Bronchial epithelial cell (primary cell): ENCODE measurements around the gene CACNA1G. TPM values are rescaled to one million over a fixed set of nuclear protein-coding genes. Genes with fewer than 3 reads are reported as not detected.

Source experiments
- DNase-seq: peaks from one replicate; pipeline ENCODE4 v3.0.0-alpha.2; 2010; ENCODE audit warnings: low read depth
- FAIRE-seq: peaks from 2 replicates; lab custom pipeline; 2011; peaks lifted over from hg19 to GRCh38; lab: Jason Lieb, UNC
- H3K27me3 ChIP-seq: 2 replicates; pipeline ENCODE4 v1.5.1; 2011; ENCODE audit warnings: low read length; ENCODE audit not compliant: control insufficient read depth, insufficient read depth
- H3K36me3 ChIP-seq: 2 replicates; pipeline ENCODE4 v1.5.1; 2011; ENCODE audit warnings: low read length; ENCODE audit not compliant: control insufficient read depth, insufficient read depth
- H3K4me3 ChIP-seq: 2 replicates; pipeline ENCODE4 v1.5.1; 2011; ENCODE audit warnings: mild to moderate bottlenecking, low read depth, low read length, control low read depth
- total RNA-seq: library from RNA; depleted of rRNA; stranded (reverse); fragments of >200 nt; gene quantifications from 2 replicates; pipeline ENCODE4 v1.2.1, GENCODE V29; 2014
- TF ChIP-seq, protein P1 (sequence below): IDR thresholded peaks from 2 replicates; pipeline ENCODE4 v1.5.1; 2011; ENCODE audit warnings: mild to moderate bottlenecking, moderate library complexity, low read length, control low read depth, inconsistent platforms; ENCODE audit not compliant: insufficient read depth, severe bottlenecking

Gene CACNA1G
- total RNA-seq, 1 donor from 2014 or later: not detected

DNA sequence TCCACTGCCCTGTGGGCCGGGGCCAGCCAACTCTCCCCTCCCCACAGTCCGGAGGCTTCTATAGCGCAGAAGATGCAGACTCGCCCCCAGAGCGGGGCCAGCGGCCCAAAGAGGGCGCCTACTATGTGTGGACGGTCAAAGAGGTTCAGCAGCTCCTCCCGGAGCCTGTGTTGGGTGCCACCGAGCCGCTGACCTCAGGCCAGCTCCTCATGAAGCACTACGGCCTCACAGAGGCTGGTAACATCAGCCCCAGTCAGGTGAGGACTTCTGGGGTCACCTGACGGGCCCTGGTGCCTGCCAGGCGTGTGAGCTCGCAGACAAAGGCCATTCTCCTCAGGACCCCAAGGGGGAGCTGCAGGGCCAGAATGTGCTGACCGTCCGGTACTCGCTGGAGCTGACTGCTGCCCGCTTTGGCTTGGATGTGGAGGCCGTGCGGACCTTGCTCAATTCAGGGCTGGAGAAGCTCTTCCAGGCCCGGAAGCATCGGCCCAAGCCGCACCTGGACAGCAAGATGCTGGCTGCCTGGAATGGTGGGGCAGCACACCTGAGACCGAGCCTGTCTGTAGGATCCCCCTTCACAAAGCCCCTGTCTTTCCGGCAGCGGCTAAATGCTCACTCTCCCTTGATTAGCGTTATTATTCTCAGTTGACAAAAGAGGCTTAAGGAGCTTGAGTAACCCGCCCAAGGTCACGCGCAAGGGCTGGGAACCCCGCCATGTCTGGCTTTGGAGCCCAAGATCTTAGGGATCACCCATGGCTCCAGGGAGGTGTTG, 9.7 kb upstream of the CACNA1G start:
- peaks cover 5% of the 10 kb centered on the region for H3K36me3 ChIP-seq
- H3K27me3 ChIP-seq: no peaks in the 10 kb centered on the region
- FAIRE-seq (no peak), DNase-seq (peak; percentile 56)
- TF ChIP-seq, protein P1, sequence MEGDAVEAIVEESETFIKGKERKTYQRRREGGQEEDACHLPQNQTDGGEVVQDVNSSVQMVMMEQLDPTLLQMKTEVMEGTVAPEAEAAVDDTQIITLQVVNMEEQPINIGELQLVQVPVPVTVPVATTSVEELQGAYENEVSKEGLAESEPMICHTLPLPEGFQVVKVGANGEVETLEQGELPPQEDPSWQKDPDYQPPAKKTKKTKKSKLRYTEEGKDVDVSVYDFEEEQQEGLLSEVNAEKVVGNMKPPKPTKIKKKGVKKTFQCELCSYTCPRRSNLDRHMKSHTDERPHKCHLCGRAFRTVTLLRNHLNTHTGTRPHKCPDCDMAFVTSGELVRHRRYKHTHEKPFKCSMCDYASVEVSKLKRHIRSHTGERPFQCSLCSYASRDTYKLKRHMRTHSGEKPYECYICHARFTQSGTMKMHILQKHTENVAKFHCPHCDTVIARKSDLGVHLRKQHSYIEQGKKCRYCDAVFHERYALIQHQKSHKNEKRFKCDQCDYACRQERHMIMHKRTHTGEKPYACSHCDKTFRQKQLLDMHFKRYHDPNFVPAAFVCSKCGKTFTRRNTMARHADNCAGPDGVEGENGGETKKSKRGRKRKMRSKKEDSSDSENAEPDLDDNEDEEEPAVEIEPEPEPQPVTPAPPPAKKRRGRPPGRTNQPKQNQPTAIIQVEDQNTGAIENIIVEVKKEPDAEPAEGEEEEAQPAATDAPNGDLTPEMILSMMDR: peak; percentile 88
- H3K4me3 ChIP-seq: no peak overlapping the region

- no peak for FAIRE-seq
- Histone ChIP-seq H3K4me3 (no peak overlapping the region), H3K27me3 (no peaks in the 10 kb centered on the region), H3K36me3 (peaks cover 5% of the 10 kb centered on the region)
- no peak for DNase-seq
- TF ChIP-seq, protein P1: no peak
Measured at GRCh38 chr17:50551433-50551815, 9.1 kb upstream of the CACNA1G start.

DNA sequence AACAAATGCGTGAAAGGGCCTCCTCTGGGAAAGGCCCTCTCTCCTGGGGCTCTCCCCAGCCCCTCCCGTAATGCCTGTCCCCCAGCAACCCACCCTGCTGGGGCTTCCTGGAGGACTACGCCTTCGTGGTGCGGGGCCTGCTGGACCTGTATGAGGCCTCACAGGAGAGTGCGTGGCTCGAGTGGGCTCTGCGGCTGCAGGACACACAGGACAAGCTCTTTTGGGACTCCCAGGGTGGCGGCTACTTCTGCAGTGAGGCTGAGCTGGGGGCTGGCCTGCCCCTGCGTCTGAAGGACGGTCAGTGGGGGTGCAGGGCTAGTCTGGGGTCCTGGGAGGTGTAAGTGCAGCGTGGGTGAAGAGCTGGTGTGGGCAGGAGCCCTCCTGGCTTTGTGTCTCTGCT, 8.6 kb upstream of the CACNA1G start:
- no peak for FAIRE-seq
- no peak overlapping the region for H3K4me3 ChIP-seq
- H3K36me3 ChIP-seq: peaks cover 5% of the 10 kb centered on the region
- no peak for DNase-seq
- TF ChIP-seq, protein P1: no peak
- peaks cover under 1% of the 10 kb centered on the region for H3K27me3 ChIP-seq

- DNase-seq: no peak
- TF ChIP-seq, protein P1: no peak
- Histone ChIP-seq H3K27me3 (peaks cover 14% of the 10 kb centered on the region), H3K4me3 (no peak overlapping the region), H3K36me3 (peaks cover 5% of the 10 kb centered on the region)
- FAIRE-seq: no peak
Measured at GRCh38 chr17:50554201-50554600, 6.3 kb upstream of the CACNA1G start.

- H3K27me3 ChIP-seq: peaks cover 28% of the 10 kb centered on the region
- FAIRE-seq: no peak
Measured at GRCh38 chr17:50556803-50557202, 3.7 kb upstream of the CACNA1G start.

More at GRCh38 chr17:50556803-50557202, 3.7 kb upstream of the CACNA1G start:
- DNase-seq: no peak
- TF ChIP-seq, protein P1: no peak
- no peak overlapping the region for H3K4me3 ChIP-seq
- H3K36me3 ChIP-seq: peaks cover 4% of the 10 kb centered on the region
